Uterus (tissue), 4 donors: ENCODE data around the gene SPCS1. TPM values are rescaled to one million over a fixed set of nuclear protein-coding genes. Genes with fewer than 3 reads are reported as not detected.
"Not testable (repeated sequence)": the region's sequence is repeated elsewhere in the genome, so short reads cannot be mapped to it uniquely, and the experiment has no call there.

Experiments used
- DNase-seq, 2 donors: peaks; one replicate each; pipeline ENCODE4 v3.0.0-alpha.2; 2019 to 2020
- H3K27ac ChIP-seq, 2 donors: fragments of 200-600 bp; sonication (generic); 1 replicate in 1 of 2; 2 replicates in 1 of 2; pipeline ENCODE4 v1.5.1; 2016 to 2018
- H3K27me3 ChIP-seq, 2 donors: fragments of 200-600 bp; sonication (generic); one replicate each; pipeline ENCODE4 v1.5.1; 2018 to 2019; ENCODE audit warnings: control low read depth in 1 of 2
- H3K36me3 ChIP-seq, 2 donors: fragments of 200-600 bp; sonication (generic); one replicate each; pipeline ENCODE4 v1.5.1; 2019; ENCODE audit warnings: control low read depth in 1 of 2
- H3K4me1 ChIP-seq, 2 donors: fragments of 200-600 bp; sonication (generic); one replicate each; pipeline ENCODE4 v1.5.1; 2018 to 2019; ENCODE audit warnings: control low read depth in 1 of 2
- H3K4me3 ChIP-seq, 2 donors: fragments of 200-600 bp; sonication (generic); 1 replicate in 1 of 2; 2 replicates in 1 of 2; pipeline ENCODE4 v1.5.1; 2018 to 2019; ENCODE audit warnings: mild to moderate bottlenecking in 1 of 2
- H3K9me3 ChIP-seq, 2 donors: fragments of 200-600 bp; sonication (generic); one replicate each; pipeline ENCODE4 v1.5.1; 2019; ENCODE audit warnings: control low read depth in 1 of 2
- POLR2A ChIP-seq, 2 donors: fragments of 450-650 bp; IDR thresholded peaks; one replicate each; pipeline ENCODE4 v1.6.1; 2016; ENCODE audit warnings: antibody characterized with exemption in 2 of 2, mild to moderate bottlenecking in 1 of 2, moderate library complexity in 1 of 2
- intact Hi-C: fragments of 100-400 bp; cut with DNase I; formaldehyde crosslinking; loops from one replicate; pipeline ENCODE4 v1.15.1; 2023; ENCODE audit warnings: low total_unique reads
- total RNA-seq, 4 donors: library from RNA; depleted of rRNA in 3 of 4; stranded (reverse); fragments of >200 nt in 3 of 4; gene quantifications; one replicate each; pipeline versions ENCODE4 v1.1.0 to v1.2.4, GENCODE V29; 2014 to 2023
- TF ChIP-seq, protein P1 (sequence below), 4 experiments: fragments of 200-600 bp in 2 of 4; fragments of 450-650 bp in 2 of 4; sonication (generic) in 2 of 4; IDR thresholded peaks; one replicate each; pipeline ENCODE4 v1.5.1; 2016 to 2019; ENCODE audit warnings: antibody characterized with exemption in 4 of 4, mild to moderate bottlenecking in 2 of 4, moderate library complexity in 1 of 4
- donor health status: DM: yes; HTN: yes; CAD: no.

SPCS1 gene
- total RNA-seq, 4 donors from 2014 or later: 9.0 to 67.4 (median 59.1) TPM

DNA sequence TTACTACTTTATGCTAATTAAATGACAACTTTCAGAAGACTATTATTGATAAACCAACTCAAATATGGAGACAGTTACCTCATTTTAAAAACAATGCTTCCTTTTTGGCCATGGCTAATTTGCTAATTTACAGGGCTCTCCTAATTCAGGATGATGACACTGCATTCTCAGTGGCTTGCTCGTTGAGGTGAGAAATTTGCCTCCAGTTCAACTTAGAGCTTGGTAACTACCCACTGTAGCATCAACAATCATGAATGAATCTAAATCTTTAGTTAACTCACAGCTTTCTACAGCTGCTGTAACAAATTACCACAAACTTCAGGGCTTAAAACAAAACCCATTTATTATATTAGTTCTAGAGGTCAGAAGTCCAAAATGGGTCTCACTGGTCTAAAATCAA is 34.2 kb upstream of the SPCS1 start:
- Histone ChIP-seq H3K4me3 (no peak overlapping the region), H3K27me3 (no peaks in the 10 kb centered on the region), H3K36me3 (no peaks in the 10 kb centered on the region), H3K27ac (no peak overlapping the region), H3K4me1 (no peaks in the 10 kb centered on the region), H3K9me3 (no peaks in the 10 kb centered on the region)
- TF ChIP-seq, protein P1, sequence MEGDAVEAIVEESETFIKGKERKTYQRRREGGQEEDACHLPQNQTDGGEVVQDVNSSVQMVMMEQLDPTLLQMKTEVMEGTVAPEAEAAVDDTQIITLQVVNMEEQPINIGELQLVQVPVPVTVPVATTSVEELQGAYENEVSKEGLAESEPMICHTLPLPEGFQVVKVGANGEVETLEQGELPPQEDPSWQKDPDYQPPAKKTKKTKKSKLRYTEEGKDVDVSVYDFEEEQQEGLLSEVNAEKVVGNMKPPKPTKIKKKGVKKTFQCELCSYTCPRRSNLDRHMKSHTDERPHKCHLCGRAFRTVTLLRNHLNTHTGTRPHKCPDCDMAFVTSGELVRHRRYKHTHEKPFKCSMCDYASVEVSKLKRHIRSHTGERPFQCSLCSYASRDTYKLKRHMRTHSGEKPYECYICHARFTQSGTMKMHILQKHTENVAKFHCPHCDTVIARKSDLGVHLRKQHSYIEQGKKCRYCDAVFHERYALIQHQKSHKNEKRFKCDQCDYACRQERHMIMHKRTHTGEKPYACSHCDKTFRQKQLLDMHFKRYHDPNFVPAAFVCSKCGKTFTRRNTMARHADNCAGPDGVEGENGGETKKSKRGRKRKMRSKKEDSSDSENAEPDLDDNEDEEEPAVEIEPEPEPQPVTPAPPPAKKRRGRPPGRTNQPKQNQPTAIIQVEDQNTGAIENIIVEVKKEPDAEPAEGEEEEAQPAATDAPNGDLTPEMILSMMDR (IDR thresholded peaks at IDR 0.05): no peak
- TF ChIP-seq POLR2A (IDR thresholded peaks at IDR 0.05): no peak
- DNase-seq: no peak
- intact Hi-C loops: no loop called here

- H3K9me3 ChIP-seq, DNase-seq, H3K27me3 ChIP-seq, H3K4me3 ChIP-seq, intact Hi-C loops, H3K36me3 ChIP-seq, H3K27ac ChIP-seq, H3K4me1 ChIP-seq: not testable (repeated sequence)
Measured at GRCh38 chr3:52676201-52676600, 29.7 kb upstream of the SPCS1 start.

- no peak for DNase-seq
- intact Hi-C loops: no loop called here
- Histone ChIP-seq H3K4me3 (no peak overlapping the region), H3K36me3 (no peaks in the 10 kb centered on the region), H3K27me3 (no peaks in the 10 kb centered on the region), H3K27ac (no peak overlapping the region), H3K9me3 (no peaks in the 10 kb centered on the region), H3K4me1 (peaks cover 3 to 10% of the 10 kb centered on the region in 2 donors)
- TF ChIP-seq, protein P1 (IDR thresholded peaks at IDR 0.05): no peak
- TF ChIP-seq POLR2A (IDR thresholded peaks at IDR 0.05): no peak
Measured at GRCh38 chr3:52678265-52679198, 27.4 kb upstream of the SPCS1 start.

DNA sequence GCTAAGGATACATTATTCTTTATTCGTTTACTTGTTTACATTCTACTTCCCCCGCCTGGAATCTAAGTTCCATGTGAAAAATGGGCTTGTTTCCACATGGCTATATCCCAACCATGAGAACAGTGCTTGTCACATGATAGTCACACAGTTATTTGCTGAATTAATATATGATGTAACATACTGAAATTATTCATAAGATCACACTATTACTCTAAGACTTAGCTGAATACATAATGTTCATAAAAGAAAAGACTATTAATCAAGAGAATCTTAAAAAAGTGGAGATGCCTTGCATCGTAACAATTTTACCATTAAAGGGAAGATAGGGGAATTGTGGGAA is 26.7 kb upstream of the SPCS1 start:
- intact Hi-C loops: no loop called here
- Histone ChIP-seq H3K4me1 (peaks cover 3 to 10% of the 10 kb centered on the region in 2 donors), H3K36me3 (no peaks in the 10 kb centered on the region)

DNA sequence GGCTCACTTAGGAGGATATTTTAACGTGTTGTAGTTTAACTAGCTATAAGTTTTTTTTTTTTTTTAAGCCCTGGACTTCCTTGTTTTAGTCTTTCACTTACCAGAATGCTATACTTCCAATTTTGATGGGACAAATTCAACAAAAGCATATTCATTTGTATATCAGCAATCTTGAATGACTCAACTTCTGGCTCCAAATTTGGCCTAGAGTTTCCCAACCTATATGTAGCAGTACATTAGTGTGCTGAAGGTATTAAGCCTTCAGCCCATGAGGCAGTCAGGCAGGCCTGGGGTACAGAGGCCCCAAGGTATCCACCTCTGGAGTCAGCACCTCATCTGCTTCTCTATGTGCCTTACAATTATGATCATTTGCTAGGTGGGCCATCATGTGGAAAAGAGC is 26.1 kb upstream of the SPCS1 start:
- H3K27me3 ChIP-seq: no peaks in the 10 kb centered on the region
- H3K27ac ChIP-seq: peak overlapping the region in 1 of 2 donors; percentile 74
- H3K4me1 ChIP-seq: peaks cover 3 to 10% of the 10 kb centered on the region in 2 donors
- no peaks in the 10 kb centered on the region for H3K36me3 ChIP-seq
- intact Hi-C loops: no loop called here
- DNase-seq: no peak
- H3K4me3 ChIP-seq: no peak overlapping the region
- H3K9me3 ChIP-seq: no peaks in the 10 kb centered on the region
- no peak for TF ChIP-seq POLR2A (IDR thresholded peaks at IDR 0.05)
- TF ChIP-seq, protein P1 (IDR thresholded peaks at IDR 0.05): no peak

More for the DNA sequence above, 26.7 kb upstream of the SPCS1 start:
- Histone ChIP-seq H3K9me3 (no peaks in the 10 kb centered on the region), H3K27ac (no peak overlapping the region), H3K27me3 (no peaks in the 10 kb centered on the region), H3K4me3 (no peak overlapping the region)
- no peak for DNase-seq
- TF ChIP-seq, protein P1 (IDR thresholded peaks at IDR 0.05): no peak
- TF ChIP-seq POLR2A (IDR thresholded peaks at IDR 0.05): no peak
